ENCODE results near the gene RBMS3.

RBMS3 gene

GRCh38 chr3:29582273-29582672 is 301.4 kb downstream of the RBMS3 start:
- DNase-seq (ENCODE audit: low read depth), result no peak

- DNase-seq (ENCODE audit: low read depth), result no peak
Measured at GRCh38 chr3:29583861-29584260, 303.0 kb downstream of the RBMS3 start.

GRCh38 chr3:29585368-29585767 is 304.5 kb downstream of the RBMS3 start:
- no peak for DNase-seq (ENCODE audit: low read depth)

- no peak for DNase-seq (ENCODE audit: low read depth)
Measured at GRCh38 chr3:29587340-29587739, 306.5 kb downstream of the RBMS3 start.

DNA sequence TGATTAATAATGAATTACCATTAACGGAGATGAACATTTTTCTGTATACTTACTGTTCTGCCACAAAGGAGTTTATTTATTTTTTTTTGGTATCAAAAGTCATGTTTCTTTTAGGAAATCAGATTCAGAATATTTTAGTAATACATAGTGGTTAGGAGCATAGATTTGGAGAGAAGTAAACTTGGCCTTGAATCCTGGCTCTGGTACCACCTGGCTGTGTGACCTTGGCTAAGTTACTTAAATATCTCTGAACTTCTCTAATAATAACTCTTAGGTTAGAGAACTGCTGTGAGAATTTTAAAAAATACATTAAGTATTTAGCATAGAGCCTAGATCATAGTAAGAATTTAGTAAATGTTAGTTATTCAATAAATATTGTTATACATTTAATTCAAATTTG is 309.1 kb downstream of the RBMS3 start:
- DNase-seq (ENCODE audit: low read depth), result no peak

GRCh38 chr3:29590461-29590860 is 309.6 kb downstream of the RBMS3 start:
- no peak for DNase-seq (ENCODE audit: low read depth)

GRCh38 chr3:29591579-29591978 is 310.7 kb downstream of the RBMS3 start:
- no peak for DNase-seq (ENCODE audit: low read depth)

GRCh38 chr3:29593802-29594201 is 312.9 kb downstream of the RBMS3 start:
- no peak for DNase-seq (ENCODE audit: low read depth)

DNA sequence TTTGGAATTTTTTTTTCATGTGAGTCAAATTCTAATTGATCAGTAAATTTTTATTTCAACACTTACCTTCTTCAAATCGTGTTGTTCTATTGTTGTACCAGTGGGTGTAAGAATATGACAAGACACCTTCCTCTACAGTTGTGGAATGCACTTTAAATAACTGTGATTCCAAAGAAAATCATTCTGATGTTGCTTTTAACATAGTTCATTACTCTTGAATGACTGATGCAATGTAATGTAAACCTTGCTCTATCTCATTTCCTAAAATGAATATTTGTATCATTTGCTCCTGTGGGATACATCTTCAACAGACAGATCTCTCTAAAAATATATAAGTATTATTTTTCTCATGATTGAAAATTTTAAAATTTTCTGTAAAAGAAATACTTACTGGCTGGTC is 313.4 kb downstream of the RBMS3 start:
- DNase-seq (ENCODE audit: low read depth), result no peak

- no peak for DNase-seq (ENCODE audit: low read depth)
Measured at GRCh38 chr3:29597376-29598008, 316.6 kb downstream of the RBMS3 start.

GRCh38 chr3:29601861-29602585 is 321.2 kb downstream of the RBMS3 start:
- DNase-seq (ENCODE audit: low read depth), result no peak

GRCh38 chr3:29605845-29606244 is 325.0 kb downstream of the RBMS3 start:
- no peak for DNase-seq (ENCODE audit: low read depth)

GRCh38 chr3:29606416-29606815 is 325.5 kb downstream of the RBMS3 start:
- DNase-seq (ENCODE audit: low read depth), result no peak

DNA sequence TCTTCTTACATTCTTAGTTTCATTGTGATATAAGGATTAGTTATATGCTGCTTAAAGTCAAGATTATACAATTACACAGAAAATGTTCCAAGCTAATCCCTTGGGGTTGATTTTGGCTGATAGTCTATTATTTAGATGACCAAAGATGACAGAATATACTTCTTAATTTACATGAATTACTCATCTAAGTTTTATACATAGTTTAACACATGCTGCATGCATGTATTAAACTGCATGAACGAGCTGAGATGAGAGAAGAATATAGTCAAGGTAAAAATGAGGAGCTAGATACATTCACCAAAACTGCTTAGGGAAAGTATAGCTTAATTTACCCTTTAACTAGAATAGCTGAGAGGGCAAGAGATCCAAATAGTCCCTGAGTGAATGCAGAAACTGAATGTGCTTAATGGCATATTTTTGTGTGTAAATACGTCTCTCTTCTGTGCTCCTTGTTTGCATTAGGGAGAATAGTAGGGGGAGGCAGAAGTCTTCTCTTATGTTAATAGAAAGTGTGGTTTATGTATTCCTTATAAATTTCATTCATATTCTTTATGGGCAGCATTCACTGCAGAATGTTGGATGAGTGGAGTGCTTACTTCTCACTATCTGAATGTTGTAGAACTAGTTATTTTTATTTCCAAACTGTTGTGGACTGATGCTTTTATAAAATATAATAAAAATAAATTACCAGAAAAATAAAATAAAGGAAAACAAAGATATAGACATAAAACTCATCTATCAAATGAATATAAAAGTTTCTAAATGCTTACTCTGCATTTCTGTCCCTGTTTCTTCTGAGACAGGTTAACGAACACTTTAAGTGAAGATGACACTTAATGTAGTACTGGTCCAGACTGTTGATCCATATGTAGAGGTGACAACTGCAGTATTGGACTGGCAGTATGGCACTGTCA is 327.8 kb downstream of the RBMS3 start:
- no peak for DNase-seq (ENCODE audit: low read depth)

GRCh38 chr3:29609328-29609811 is 328.5 kb downstream of the RBMS3 start:
- no peak for DNase-seq (ENCODE audit: low read depth)

GRCh38 chr3:29610781-29611180 is 329.9 kb downstream of the RBMS3 start:
- DNase-seq (ENCODE audit: low read depth), result no peak

GRCh38 chr3:29611252-29611651 is 330.4 kb downstream of the RBMS3 start:
- DNase-seq (ENCODE audit: low read depth), result no peak

DNA sequence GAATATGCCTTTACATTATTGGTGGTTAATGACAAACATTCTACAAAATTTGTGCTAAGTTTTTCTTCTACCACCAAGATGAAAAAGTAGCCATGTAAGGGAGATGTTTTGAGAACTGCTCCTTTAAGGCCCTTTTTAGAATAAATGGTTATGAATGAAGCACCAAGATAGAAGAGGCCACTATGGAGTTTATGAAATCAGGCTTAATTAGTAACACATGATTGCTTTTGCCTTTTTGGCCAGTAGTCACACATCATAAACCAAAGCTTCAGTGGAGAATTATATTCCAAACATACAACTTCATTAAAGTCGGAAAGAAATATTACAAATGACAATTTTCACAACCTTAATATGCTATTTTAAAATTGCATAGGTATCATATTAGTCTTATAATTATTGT is 331.7 kb downstream of the RBMS3 start:
- no peak for DNase-seq (ENCODE audit: low read depth)

DNA sequence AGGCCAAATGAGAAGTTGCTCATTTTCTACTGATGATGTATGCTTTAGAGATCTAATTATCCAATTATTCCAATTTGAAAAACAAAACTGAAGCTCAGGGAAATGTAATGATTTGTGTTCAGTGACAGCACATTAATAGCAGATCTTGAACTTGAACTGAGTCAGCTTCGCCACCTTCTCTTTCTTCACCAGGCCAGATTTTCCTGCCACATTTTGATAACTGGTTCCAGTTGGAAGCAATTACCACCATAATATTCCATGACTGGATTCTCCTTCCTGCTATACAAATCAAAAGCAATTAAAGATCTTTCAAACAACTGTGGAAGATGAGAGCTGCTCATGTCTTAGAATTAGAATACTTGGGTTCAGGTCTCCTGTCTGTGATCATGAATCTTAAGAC is 334.1 kb downstream of the RBMS3 start:
- peak; percentile 47 for DNase-seq (ENCODE audit: low read depth)

DNA sequence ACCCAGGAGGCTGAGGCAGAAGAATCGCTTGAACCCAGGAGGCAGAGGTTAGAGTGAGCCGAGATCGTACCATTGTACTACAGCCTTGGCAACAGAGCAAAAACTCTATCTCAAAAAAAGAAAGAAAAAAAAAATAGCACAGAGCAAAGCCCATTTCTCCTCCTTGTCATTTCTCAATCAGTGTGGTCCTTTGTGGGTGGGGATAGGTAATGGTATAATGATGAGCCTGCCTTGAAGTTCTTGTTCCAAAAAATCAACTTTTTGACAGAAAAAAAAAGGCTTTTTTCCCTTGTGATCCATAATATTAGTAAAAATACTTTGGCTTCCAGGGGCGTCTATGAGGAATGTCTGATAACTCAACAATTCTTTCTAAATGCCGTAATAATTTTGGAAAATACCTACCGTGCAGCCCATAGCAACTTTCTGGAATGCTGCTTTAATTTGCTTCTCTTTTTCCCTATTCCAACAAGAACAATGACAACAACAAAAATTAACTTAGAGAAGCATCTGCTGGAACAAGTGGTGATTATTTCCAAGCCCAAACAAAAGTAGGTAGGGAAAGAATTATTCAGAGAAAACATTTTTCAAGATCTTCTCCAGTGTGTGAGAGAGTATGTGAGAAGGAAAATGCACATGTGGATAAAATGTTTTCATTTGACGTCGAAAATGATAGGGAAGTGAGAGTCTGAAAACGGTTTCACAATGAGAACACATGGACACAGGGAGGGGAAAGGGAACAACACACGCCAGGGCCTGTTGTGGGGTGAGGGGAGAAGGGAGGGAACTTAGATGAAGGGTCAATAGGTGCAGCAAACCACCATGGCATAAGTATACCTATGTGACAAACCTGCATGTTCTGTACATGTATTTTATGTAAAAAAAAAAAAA is 337.8 kb downstream of the RBMS3 start:
- DNase-seq (ENCODE audit: low read depth), result no peak

DNA sequence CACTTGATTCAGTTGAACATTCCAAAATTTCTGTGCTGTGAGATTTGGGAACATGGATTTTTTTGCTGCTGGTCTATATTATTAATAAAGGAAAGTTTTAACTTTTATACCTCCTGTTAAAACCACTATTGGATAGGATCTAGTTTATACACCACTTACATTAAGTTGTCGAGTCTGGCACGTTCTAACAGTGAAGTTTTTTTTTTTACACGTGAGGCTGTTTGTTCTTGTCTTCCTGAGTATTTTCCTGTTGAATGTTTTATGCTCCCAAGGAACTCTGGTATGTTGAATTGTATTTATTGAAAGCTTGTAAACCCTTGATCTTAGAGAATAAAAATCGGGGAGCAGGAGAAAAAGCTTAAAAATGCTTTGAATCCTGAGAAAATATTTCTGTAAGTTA is 338.8 kb downstream of the RBMS3 start:
- DNase-seq (ENCODE audit: low read depth), result no peak
